B cell (primary cell): ENCODE measurements around the gene EEF1E1.

Source experiments
- CTCF ChIP-seq: fragments of 200-600 bp; IDR thresholded peaks from one replicate; pipeline ENCODE4 v1.8.0; 2022; ENCODE audit warnings: antibody characterized with exemption, mild to moderate bottlenecking
- EZH2 ChIP-seq: IDR thresholded peaks from 2 replicates; pipeline ENCODE4 v1.6.1; 2012; ENCODE audit warnings: borderline replicate concordance, low read depth, mild to moderate bottlenecking, moderate library complexity, low read length; ENCODE audit not compliant: insufficient read depth, poor library complexity, severe bottlenecking

GRCh38 chr6:8070718-8071117 is 31.6 kb downstream of the EEF1E1 start:
- TF ChIP-seq CTCF (no peak), EZH2 (no peak)
